Neuronal stem cell (in vitro differentiated cells): ENCODE results near the gene RNF212B.
A peak's percentile ranks its signal among the peaks of the same experiment; 100 is the strongest.

Experiments used
- DNase-seq: peaks from one replicate; pipeline ENCODE4 v3.0.0-alpha.2; 2013; ENCODE audit warnings: low spot score
- H2AFZ ChIP-seq: one replicate; pipeline ENCODE4 v1.6.1; 2013; ENCODE audit warnings: mild to moderate bottlenecking, low read length, inconsistent platforms
- H2AK5ac ChIP-seq: 2 replicates; pipeline ENCODE4 v1.6.1; 2013; ENCODE audit warnings: low read depth, mild to moderate bottlenecking, inconsistent platforms, low read length, moderate library complexity, mixed read lengths
- H2BK120ac ChIP-seq: 2 replicates; pipeline ENCODE4 v1.6.1; 2013; ENCODE audit warnings: low read depth, mild to moderate bottlenecking, inconsistent platforms, low read length, moderate library complexity, mixed read lengths
- H2BK12ac ChIP-seq: one replicate; pipeline ENCODE4 v1.6.1; 2013; ENCODE audit warnings: low read length, inconsistent platforms
- H2BK15ac ChIP-seq: 2 replicates; pipeline ENCODE4 v1.6.1; 2013; ENCODE audit warnings: mild to moderate bottlenecking, low read length, inconsistent platforms, mixed read lengths
- H2BK5ac ChIP-seq: one replicate; pipeline ENCODE4 v1.6.1; 2013; ENCODE audit warnings: inconsistent platforms, mild to moderate bottlenecking, low read length, moderate library complexity
- H3K14ac ChIP-seq: one replicate; pipeline ENCODE4 v1.6.1; 2013; ENCODE audit warnings: low read length, inconsistent platforms
- H3K18ac ChIP-seq: 2 replicates; pipeline ENCODE4 v1.6.1; 2013; ENCODE audit warnings: low read length, inconsistent platforms
- H3K23ac ChIP-seq: 2 replicates; pipeline ENCODE4 v1.6.1; 2013; ENCODE audit warnings: low read depth, mild to moderate bottlenecking, mixed read lengths, low read length, inconsistent platforms; ENCODE audit not compliant: poor library complexity
- H3K27ac ChIP-seq: replicated peaks from 3 replicates; pipeline ENCODE4 v1.5.1; 2013; ENCODE audit warnings: low read length, inconsistent platforms
- H3K27me3 ChIP-seq, 3 experiments: 2 replicates each; pipeline ENCODE4 v1.6.1; 2013; ENCODE audit warnings: low read length in 3 of 3, mild to moderate bottlenecking in 2 of 3, inconsistent platforms in 1 of 3, low read depth in 1 of 3, mixed read lengths in 1 of 3, moderate library complexity in 1 of 3; ENCODE audit not compliant: control insufficient read depth in 3 of 3, insufficient read depth in 3 of 3
- H3K36me3 ChIP-seq, 2 donors: replicated peaks in 1 of 2; 2 replicates each; pipeline ENCODE4 v1.6.1; 2013; ENCODE audit warnings: low read length in 2 of 2; ENCODE audit not compliant: control insufficient read depth in 2 of 2, insufficient read depth in 2 of 2
- H3K4ac ChIP-seq: 2 replicates; pipeline ENCODE4 v1.6.1; 2013; ENCODE audit warnings: inconsistent platforms, mild to moderate bottlenecking, low read length, moderate library complexity
- H3K4me1 ChIP-seq, 2 donors: 1 replicate in 1 of 2; 2 replicates in 1 of 2; pipeline ENCODE4 v1.6.1; 2013; ENCODE audit warnings: low read length in 2 of 2, low read depth in 1 of 2; ENCODE audit not compliant: control insufficient read depth in 2 of 2, insufficient read depth in 1 of 2
- H3K4me2 ChIP-seq: one replicate; pipeline ENCODE4 v1.6.1; 2013; ENCODE audit warnings: mild to moderate bottlenecking, low read length, inconsistent platforms; ENCODE audit not compliant: insufficient read depth, poor library complexity, severe bottlenecking
- H3K4me3 ChIP-seq, 2 donors: 2 replicates each; pipeline ENCODE4 v1.5.1; 2013; ENCODE audit warnings: low read length in 2 of 2, mild to moderate bottlenecking in 2 of 2, inconsistent platforms in 1 of 2, moderate library complexity in 1 of 2
- H3K79me1 ChIP-seq: one replicate; pipeline ENCODE4 v1.6.1; 2013; ENCODE audit warnings: low read depth, mild to moderate bottlenecking, inconsistent platforms, low read length, moderate library complexity
- H3K9ac ChIP-seq: one replicate; pipeline ENCODE4 v1.6.1; 2013; ENCODE audit warnings: mild to moderate bottlenecking, low read depth, low read length, inconsistent platforms; ENCODE audit not compliant: poor library complexity
- H3K9me3 ChIP-seq, 2 donors: replicated peaks in 1 of 2; 2 replicates each; pipeline versions ENCODE3 to v1.6.1; 2013; ENCODE audit warnings: low read length in 2 of 2, mild to moderate bottlenecking in 2 of 2, inconsistent platforms in 1 of 2, low read depth in 1 of 2, mixed read lengths in 1 of 2, moderate library complexity in 1 of 2; ENCODE audit not compliant: control insufficient read depth in 2 of 2, insufficient read depth in 1 of 2
- H4K8ac ChIP-seq: one replicate; pipeline ENCODE4 v1.6.1; 2013; ENCODE audit warnings: low read depth, mild to moderate bottlenecking, inconsistent platforms, low read length, moderate library complexity
- H4K91ac ChIP-seq: one replicate; pipeline ENCODE4 v1.6.1; 2013; ENCODE audit warnings: low read length, low read depth, mild to moderate bottlenecking, inconsistent platforms; ENCODE audit not compliant: poor library complexity
- WGBS, 2 donors: extraction: QIAGEN DNeasy Blood & Tissue Kit; methylation state at CpG; one replicate each; pipeline ENCODE4 v1.1.7; 2013; ENCODE audit warnings: missing lambda C conversion rate in 2 of 2, mixed read lengths in 1 of 2; ENCODE audit not compliant: insufficient read length in 2 of 2, insufficient replicate concordance in 1 of 2; ENCODE audit errors: extremely low coverage in 2 of 2; 5-methylcytosine and 5-hydroxymethylcytosine counted together

The RNF212B gene

GRCh38 chr14:23307687-23308644 is 70.2 kb downstream of the RNF212B start:
- no peak overlapping the region for H2BK5ac ChIP-seq
- H2BK12ac ChIP-seq = no peak overlapping the region
- H3K4me1 ChIP-seq = peaks cover 5 to 7% of the 10 kb centered on the region in 2 donors
- no peak overlapping the region for H3K18ac ChIP-seq
- DNase-seq = no peak
- peak overlapping the region; percentile 37 for H3K4me2 ChIP-seq
- H3K27me3 ChIP-seq = no peaks in the 10 kb centered on the region
- no peak overlapping the region for H4K91ac ChIP-seq
- no peak overlapping the region for H4K8ac ChIP-seq
- peaks cover 7% of the 10 kb centered on the region for H3K79me1 ChIP-seq
- peaks cover 21 to 52% of the 10 kb centered on the region in 2 donors for H3K36me3 ChIP-seq
- no peak overlapping the region for H3K14ac ChIP-seq
- no peak overlapping the region for H3K23ac ChIP-seq
- no peak overlapping the region for H2BK15ac ChIP-seq
- no peak overlapping the region for H3K4ac ChIP-seq
- no peak overlapping the region for H2BK120ac ChIP-seq
- no peak overlapping the region for H3K27ac ChIP-seq
- H3K9me3 ChIP-seq = peaks cover 0 to 2% of the 10 kb centered on the region in 2 donors
- H3K4me3 ChIP-seq = peak overlapping the region in 1 of 2 donors; percentile 82
- no peak overlapping the region for H2AFZ ChIP-seq
- no CpG with 5 or more reads among the region's 22 CpGs for WGBS, 2 donors
- no peak overlapping the region for H3K9ac ChIP-seq
- peak overlapping the region; percentile 20 for H2AK5ac ChIP-seq

DNA sequence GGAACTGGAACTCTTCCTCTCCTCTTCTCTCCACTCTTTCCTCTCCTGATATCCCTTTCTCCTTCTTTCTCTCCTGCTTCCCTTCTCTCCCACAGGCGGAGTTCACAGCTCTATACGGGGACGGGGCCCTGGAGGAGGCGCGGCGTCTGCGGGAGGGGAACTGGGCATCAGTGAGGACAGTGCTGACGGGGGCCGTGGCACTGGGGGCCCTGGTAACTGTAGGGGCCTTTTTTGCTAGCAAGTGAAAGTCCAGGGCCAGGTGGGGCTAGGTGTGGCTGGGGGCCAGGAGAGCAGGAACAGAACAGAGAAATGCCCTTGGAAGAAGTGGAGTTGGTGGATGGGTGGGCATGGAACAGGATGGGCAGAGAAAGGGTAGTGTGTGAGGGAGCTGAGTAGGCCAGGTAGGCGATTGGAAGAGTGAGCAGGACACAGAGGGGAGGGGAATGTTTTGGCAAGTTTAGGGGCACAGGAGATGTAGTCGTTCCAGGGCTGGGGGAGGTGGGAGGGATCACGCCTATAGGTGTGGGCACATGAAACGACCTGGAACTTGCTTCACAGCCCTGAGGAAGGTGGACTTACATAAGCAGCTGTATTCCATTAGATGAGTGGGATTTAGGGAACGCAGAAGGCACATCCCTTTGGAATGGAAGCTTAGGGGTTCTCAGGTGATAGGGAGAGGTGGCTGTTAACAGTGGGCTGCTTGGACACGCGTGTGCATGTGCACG is 71.1 kb downstream of the RNF212B start:
- Histone ChIP-seq H3K4ac (no peak overlapping the region), H4K8ac (no peak overlapping the region), H3K4me3 (no peak overlapping the region), H2BK15ac (no peak overlapping the region), H2BK5ac (no peak overlapping the region), H3K36me3 (peaks cover 21 to 52% of the 10 kb centered on the region in 2 donors), H2AK5ac (no peak overlapping the region), H3K79me1 (peaks cover 7% of the 10 kb centered on the region), H3K4me2 (no peak overlapping the region), H3K4me1 (peaks cover 5 to 7% of the 10 kb centered on the region in 2 donors), H3K14ac (no peak overlapping the region), H2AFZ (no peak overlapping the region), H3K18ac (no peak overlapping the region), H2BK12ac (no peak overlapping the region), H3K27me3 (no peaks in the 10 kb centered on the region), H2BK120ac (no peak overlapping the region), H3K27ac (no peak overlapping the region), H4K91ac (no peak overlapping the region), H3K23ac (peak overlapping the region; percentile 46), H3K9ac (peak overlapping the region; percentile 7), H3K9me3 (peaks cover 0 to 2% of the 10 kb centered on the region in 2 donors)
- no CpG with 5 or more reads among the region's 17 CpGs for WGBS, 2 donors
- DNase-seq = no peak

- Histone ChIP-seq H3K4me1 (peaks cover 5 to 7% of the 10 kb centered on the region in 2 donors), H3K23ac (peak overlapping the region; percentile 3), H3K27ac (no peak overlapping the region), H3K79me1 (peaks cover 7% of the 10 kb centered on the region), H3K4ac (no peak overlapping the region), H3K4me2 (no peak overlapping the region), H3K4me3 (no peak overlapping the region), H3K14ac (no peak overlapping the region), H2AFZ (no peak overlapping the region), H2BK5ac (no peak overlapping the region), H2BK120ac (no peak overlapping the region), H2AK5ac (no peak overlapping the region), H2BK15ac (no peak overlapping the region), H3K18ac (no peak overlapping the region), H2BK12ac (no peak overlapping the region), H4K91ac (no peak overlapping the region), H3K27me3 (no peaks in the 10 kb centered on the region), H3K36me3 (peaks cover 21 to 62% of the 10 kb centered on the region in 2 donors), H3K9me3 (peaks cover 0 to 2% of the 10 kb centered on the region in 2 donors), H3K9ac (no peak overlapping the region), H4K8ac (no peak overlapping the region)
- WGBS, 2 donors = no CpG with 5 or more reads among the region's 1 CpG
- no peak for DNase-seq
Observed at GRCh38 chr14:23310546-23310945, 72.8 kb downstream of the RNF212B start.

GRCh38 chr14:23316300-23316699 is 78.6 kb downstream of the RNF212B start:
- H3K4me2 ChIP-seq = no peak overlapping the region
- no peak overlapping the region for H3K27ac ChIP-seq
- H3K27me3 ChIP-seq = no peaks in the 10 kb centered on the region
- no peak overlapping the region for H4K91ac ChIP-seq
- no peak overlapping the region for H2BK5ac ChIP-seq
- no peaks in the 10 kb centered on the region for H3K79me1 ChIP-seq
- H3K18ac ChIP-seq = no peak overlapping the region
- H3K36me3 ChIP-seq = peaks cover 0 to 33% of the 10 kb centered on the region in 2 donors
- no peak overlapping the region for H3K23ac ChIP-seq
- no peak overlapping the region for H2BK120ac ChIP-seq
- no CpG with 5 or more reads among the region's 5 CpGs for WGBS, 2 donors
- H3K9ac ChIP-seq = no peak overlapping the region
- H2BK15ac ChIP-seq = no peak overlapping the region
- no peak overlapping the region for H3K14ac ChIP-seq
- H3K4ac ChIP-seq = no peak overlapping the region
- peaks cover 5 to 6% of the 10 kb centered on the region in 2 donors for H3K4me1 ChIP-seq
- H4K8ac ChIP-seq = no peak overlapping the region
- H2BK12ac ChIP-seq = no peak overlapping the region
- no peak overlapping the region for H2AFZ ChIP-seq
- no peak overlapping the region for H2AK5ac ChIP-seq
- no peak for DNase-seq
- no peaks in the 10 kb centered on the region for H3K9me3 ChIP-seq
- H3K4me3 ChIP-seq = no peak overlapping the region
